ENCODE results near the gene TBC1D21. TPM values are rescaled to one million over a fixed set of nuclear protein-coding genes. Genes with fewer than 3 reads are reported as not detected.

TBC1D21 gene
- polyA plus RNA-seq, 3 donors: not detected

DNA sequence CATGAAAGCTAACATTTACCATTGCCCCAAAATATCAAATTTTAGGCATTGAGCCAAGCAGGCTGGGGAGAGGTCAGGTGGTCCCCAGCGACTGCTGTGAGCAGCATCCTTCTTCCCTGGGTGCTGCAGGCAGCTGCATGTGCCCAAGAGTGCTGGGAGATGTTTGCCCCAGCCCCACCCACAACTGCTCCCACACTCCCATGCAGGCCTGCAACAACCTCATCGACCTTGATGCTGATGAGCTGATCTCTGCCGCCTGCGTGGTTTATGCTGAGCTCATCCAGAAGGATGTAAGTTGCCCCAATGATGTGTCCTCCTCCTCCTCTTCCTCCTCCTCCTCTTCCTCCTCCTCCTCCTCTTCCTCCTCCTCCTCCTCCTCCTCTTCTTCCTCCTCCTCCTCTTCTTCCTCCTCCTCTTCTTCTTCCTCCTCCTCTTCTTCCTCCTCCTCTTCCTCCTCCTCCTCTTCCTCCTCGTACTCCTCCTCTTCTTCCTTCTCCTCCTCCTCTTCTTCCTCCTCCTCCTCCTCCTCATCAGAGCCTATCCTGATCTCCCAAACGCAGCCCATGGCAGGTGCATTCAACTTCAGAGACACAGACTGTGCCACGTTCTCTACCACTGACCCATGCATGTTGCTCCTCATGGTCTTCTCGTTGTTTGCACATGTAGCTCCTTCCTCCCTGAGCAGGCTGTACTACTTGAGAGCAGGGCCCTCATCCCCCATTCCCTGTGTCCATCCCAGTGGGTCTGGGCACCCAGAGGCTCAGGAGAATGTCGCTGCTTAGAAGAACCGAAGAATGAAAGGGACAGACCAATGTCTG lies 15.1 kb downstream of the TBC1D21 start:
- no peak for DNase-seq (ENCODE audit: low read depth in 3 of 3, low spot score in 2 of 3)

GRCh38 chr15:73889053-73889761 lies 15.8 kb downstream of the TBC1D21 start:
- DNase-seq (ENCODE audit: low read depth in 3 of 3, low spot score in 2 of 3): no peak

DNA sequence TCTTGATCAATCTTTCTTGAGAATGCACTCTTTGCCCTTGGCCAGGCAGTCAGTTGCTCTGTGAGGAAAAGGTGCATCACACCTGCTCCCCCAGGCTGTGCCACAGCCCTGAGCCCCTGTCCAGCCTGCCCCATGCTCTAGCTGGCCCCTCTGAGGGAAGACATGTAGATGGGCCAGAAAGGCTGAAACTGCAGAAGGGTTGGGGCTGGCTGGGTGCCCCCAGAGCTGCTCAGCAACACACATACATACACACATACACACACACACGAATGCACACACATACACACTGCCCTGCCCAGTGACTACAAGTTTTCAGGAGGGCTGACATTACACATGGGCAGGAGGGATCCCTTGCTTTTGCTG lies 16.4 kb downstream of the TBC1D21 start:
- no peak for DNase-seq (ENCODE audit: low read depth in 3 of 3, low spot score in 2 of 3)

GRCh38 chr15:73891328-73892315 lies 18.3 kb downstream of the TBC1D21 start:
- DNase-seq (ENCODE audit: low read depth in 3 of 3, low spot score in 2 of 3): no peak

DNA sequence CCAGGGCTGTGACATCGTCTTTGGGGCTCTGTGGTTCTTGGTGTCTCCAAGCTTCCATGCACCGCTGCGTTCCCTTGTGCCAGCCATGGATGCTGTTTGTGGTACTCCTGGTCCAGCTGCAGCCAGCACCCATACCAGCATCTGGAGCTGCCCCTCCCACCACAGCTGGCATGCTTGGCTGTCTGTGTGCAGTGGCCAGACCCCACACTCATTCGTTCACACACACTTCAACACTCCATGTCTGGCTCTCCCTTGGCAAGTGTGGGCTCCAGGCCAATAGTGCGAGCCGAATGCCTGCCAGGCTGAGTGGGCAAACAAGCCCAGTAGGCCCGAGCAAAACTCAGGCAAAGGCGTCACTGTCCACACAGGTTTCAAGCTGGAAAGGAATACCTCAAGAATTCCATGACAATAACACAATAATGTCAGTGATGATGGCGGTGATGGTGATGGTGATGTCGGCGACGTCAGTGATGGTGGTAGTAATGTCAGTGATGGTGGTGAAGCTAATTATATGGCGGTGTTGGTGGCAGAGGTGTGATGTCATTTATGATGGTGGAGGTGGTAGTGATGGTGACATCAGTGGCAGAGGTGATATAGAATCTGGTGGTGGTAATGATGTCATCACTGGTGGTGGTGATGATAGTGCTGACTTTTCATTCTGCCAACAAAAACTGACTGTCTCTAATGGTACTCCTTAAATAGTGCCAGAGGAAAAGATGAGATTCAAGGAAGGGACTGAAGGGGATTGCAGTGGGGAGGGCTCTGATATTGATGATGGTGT lies 19.3 kb downstream of the TBC1D21 start:
- DNase-seq (ENCODE audit: low read depth in 3 of 3, low spot score in 2 of 3): no peak

DNA sequence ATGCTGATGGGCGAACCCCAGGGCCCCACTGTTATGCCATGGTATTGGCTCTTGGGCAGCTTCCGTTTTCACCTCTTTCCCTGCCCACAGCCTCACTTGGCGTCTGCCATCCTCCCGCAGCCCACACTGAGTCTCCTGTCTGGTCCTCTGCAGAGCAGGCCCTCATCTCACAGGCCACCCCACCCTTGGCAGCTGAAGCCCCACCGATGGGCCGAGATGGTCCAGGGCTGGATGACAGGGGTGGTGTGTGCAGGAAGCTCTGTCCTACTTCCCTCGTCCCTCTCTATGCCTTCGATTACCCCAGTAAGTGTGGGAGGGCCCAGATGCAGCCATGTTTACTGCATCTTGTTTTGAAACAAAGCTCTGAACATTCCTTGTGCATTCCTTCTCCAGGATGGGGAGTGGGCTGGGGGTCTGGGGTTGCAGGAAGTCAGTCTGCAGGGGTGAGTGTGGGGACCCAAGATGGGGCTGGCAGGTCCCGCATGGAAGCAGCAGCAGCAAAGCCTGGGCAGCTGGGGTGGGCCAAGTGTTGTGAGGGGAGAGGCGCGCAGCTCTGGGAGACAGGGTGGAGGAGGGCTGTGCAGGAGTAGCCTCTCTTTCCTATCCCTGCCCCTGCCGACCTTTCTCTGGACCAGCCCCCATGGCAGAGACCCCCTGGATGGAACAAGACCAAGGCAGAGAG lies 20.9 kb downstream of the TBC1D21 start:
- no peak for DNase-seq (ENCODE audit: low read depth in 3 of 3, low spot score in 2 of 3)

DNA sequence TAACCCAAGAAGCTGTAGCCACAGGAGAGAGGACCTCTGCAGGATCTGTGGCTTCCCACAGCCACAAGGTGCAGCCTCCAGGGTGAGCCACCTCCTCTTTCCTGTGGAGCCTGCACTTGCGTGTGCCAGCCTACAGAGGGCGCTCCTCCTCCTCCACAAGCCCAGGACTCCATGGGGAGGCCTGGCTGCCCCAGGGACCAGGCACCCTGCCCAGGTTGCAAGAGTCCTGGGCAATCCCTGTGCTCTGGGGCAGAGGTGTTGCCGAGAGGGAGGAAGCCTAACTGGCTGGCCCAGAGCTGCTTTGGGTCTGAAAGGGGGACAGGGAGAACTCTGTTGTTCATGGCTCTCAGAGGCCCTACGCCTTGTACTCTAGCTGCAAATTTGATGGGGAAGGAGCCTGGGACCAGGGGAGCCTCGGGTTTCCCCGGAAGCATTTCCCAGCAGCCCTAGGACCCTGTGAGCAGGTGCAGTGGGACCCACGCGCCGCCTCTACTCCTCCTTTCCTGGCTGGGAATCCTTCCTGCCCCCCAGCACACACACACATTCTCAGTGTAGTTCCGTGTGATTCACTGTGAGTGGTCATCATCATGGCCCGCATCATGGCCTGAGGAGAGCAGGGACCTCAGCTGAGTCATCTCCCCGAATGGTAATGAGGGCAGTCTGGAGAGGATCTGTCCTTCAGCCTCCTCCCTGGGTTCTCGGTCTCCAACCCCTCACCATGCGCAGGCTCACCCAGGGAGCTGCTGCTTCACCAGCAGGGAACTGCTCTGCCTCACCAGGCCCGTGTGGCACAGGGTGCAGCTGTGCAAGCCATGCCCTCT lies 24.3 kb downstream of the TBC1D21 start:
- DNase-seq (ENCODE audit: low read depth in 3 of 3, low spot score in 2 of 3): no peak

GRCh38 chr15:73899197-73900094 lies 26.1 kb downstream of the TBC1D21 start:
- no peak for DNase-seq (ENCODE audit: low read depth in 3 of 3, low spot score in 2 of 3)

DNA sequence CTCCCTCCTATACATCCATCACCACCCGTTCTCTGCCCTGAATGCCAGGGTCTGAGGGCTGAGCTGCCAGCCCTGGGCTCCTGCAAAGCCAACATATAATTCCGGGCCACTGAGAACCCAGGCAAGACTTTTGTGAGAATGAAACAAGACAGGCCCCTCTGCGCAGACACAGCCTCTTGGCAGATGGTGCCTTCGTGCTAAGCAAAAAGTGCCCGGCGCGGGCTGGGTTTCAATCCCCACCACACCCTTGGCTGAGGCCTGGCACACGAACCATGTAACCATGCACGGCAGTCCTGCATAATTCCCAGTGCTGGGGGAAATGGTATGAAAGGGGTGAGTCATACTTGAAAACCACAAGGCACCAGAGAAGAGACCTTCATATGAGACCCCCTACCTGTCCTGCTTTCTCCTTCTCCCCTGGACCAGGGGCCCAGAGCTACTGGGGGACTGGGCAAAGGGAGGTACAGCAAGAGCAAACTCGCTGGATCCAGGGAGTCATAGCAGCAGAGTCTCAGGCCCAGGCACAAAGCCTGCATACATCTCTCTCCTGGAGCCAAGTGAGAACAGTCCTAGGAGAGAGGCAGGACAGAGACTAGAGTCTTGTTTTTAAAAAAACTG lies 26.8 kb downstream of the TBC1D21 start:
- no peak for DNase-seq (ENCODE audit: low read depth in 3 of 3, low spot score in 2 of 3)

GRCh38 chr15:73901126-73901810 lies 27.9 kb downstream of the TBC1D21 start:
- no peak for DNase-seq (ENCODE audit: low read depth in 3 of 3, low spot score in 2 of 3)

DNA sequence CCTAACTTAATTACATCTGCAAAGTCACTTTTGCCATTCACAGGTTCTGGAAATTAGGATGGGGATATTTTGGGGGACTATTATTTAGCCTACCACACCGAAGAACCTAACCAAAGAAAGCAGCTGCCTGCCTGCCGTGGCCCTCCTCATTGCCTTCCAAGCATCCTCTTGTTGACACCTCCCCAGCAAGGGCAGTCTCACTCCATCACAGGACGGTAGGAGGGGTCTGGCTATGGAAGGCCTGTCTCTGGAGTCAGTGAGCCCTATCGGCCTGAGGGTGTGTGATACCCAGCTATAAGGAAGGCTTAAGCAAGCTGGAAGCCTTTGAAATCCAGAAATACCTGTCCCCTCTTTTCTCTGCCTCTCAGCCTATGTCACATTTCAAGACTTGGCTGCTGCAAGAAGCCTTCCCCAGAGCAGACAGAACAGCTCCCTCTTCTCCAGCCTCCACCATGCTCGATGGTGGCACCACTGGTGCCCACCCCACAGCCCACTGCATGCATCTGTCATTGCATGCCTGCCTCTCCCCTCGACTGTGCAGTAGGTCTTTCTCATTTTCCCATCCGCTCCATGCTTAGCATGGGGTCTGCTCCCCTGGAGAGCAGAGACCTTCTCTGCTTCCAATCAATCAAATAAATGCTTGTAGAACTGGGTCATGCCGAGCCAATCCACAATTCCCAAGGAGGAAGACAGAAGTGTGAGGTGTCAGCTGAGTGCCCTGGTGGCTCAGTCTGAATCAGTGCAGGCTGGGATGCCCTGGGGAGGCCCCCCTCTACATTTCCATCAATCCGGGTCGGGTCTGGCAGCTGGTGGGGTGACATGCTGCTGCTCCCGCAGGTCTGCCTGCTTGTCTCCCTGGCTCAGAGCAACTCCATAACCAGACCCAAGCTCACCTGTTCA lies 29.0 kb downstream of the TBC1D21 start:
- DNase-seq (ENCODE audit: low read depth in 3 of 3, low spot score in 2 of 3): no peak

DNA sequence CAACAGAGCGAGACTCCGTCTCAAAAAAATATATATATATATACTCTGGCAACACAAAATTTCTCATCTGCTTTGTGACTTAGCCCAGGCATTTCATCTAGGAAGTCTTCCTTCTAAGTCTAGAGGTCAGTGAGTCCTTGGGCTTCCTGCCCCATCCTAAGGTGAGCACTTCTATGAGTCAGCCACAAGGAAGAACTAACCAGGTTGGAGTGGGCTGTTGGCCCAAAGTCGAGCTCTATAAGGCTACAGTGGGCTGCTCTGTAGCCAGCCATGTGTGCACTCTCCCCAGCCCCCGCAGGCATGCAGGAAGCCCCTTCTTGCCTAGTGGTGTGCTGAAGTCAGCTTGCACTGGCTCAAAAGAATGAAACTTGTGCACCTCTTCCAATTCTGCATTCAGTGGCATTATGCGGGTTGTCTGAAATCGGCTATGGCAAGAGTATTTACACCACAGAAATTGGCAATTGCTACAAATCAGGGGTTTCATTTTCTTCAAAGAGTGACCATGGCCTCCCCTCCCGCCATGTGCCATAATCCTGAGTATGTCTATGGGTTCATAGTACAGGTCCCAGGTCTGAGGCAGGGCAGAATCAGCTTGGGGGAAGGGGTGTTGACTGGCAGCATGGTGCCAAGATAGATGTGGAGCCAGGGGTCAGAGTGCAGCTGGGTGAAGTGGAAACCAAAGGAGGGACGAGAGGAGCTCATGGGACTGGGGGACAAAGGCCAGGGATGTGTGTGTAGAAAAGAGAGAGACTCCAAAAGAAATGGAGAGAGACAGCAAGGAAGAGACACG lies 30.9 kb downstream of the TBC1D21 start:
- DNase-seq (ENCODE audit: low read depth in 3 of 3, low spot score in 2 of 3): no peak

- no peak for DNase-seq (ENCODE audit: low read depth in 3 of 3, low spot score in 2 of 3)
These were observed 32.0 kb downstream of the TBC1D21 start for GRCh38 chr15:73905225-73905827.

DNA sequence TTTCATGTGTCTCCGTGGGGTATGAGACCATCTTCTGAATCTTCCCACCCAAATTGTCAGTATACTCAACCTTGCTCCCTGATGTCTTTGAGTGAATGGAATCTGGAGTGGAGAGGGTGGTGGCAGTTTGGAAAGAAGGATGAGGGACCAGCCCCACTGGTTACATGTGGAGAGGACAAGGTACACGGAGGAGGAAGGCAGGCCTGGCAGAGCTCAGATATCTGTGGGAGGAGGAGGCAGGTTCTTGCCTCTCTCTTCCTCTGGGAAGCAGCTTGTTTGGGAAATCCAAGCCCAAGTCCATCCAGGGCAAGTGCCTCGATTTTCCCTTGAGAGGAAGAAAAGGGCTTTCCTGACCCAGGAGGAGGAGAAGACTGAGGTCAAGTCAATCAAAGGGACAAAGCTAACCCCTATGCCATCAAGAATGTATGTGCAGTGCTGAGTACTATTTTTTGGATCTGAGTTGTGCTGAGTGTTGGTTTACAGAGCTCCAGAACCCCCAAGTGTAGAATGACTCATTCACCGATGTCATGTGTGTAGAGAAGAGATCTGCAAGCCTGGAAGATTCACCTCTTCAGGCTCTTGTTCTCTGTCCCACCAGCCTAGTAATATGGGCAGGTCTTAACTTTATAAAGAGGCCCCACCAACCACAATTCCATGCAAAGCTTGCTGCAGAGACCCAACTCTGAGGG lies 33.1 kb downstream of the TBC1D21 start:
- DNase-seq (ENCODE audit: low read depth in 3 of 3, low spot score in 2 of 3): no peak
